HepG2 (cell line): ENCODE results near the gene RABL6. TPM values are rescaled to one million over a fixed set of nuclear protein-coding genes. Genes with fewer than 3 reads are reported as not detected.

Source experiments
- DPF2 ChIP-seq: sonication (generic); formaldehyde crosslinking; IDR thresholded peaks from 2 replicates; pipeline ENCODE4 v1.4.0; 2020; ENCODE audit warnings: mild to moderate bottlenecking, low read depth, missing genetic modification reagents, borderline replicate concordance
- GTF2F1 ChIP-seq: fragments of 150-350 bp; IDR thresholded peaks from 2 replicates; pipeline ENCODE4 v1.6.1; 2014; ENCODE audit warnings: low read length
- HOXA9 ChIP-seq: sonication (generic); formaldehyde crosslinking; IDR thresholded peaks from 2 replicates; pipeline ENCODE4 v1.8.1; 2022; ENCODE audit warnings: missing genetic modification reagents, mild to moderate bottlenecking, moderate library complexity, borderline replicate concordance
- JUNB ChIP-seq: sonication (generic); formaldehyde crosslinking; IDR thresholded peaks from 2 replicates; pipeline ENCODE4 v1.8.0; 2022; ENCODE audit warnings: missing genetic modification reagents, mild to moderate bottlenecking, borderline replicate concordance
- KDM5B ChIP-seq: sonication (generic); formaldehyde crosslinking; IDR thresholded peaks from 2 replicates; pipeline ENCODE4 v1.4.0; 2020; ENCODE audit warnings: missing genetic modification reagents, mild to moderate bottlenecking, borderline replicate concordance
- MEIS1 ChIP-seq: sonication (generic); formaldehyde crosslinking; IDR thresholded peaks from 2 replicates; pipeline ENCODE4 v1.9.0; 2021; ENCODE audit warnings: mild to moderate bottlenecking, missing genetic modification reagents, moderate library complexity, borderline replicate concordance
- SP5 ChIP-seq: IDR thresholded peaks from 2 replicates; pipeline ENCODE4 v1.6.1; 2016; ENCODE audit warnings: low read depth, borderline replicate concordance
- SRSF1 ChIP-seq: fragments of 200-400 bp; formaldehyde crosslinking; optimal IDR thresholded peaks from 2 replicates; pipeline ENCODE3; 2017; ENCODE audit warnings: mild to moderate bottlenecking, low read depth, low read length, moderate library complexity
- ZFP36L2 ChIP-seq: sonication (generic); formaldehyde crosslinking; IDR thresholded peaks from 2 replicates; pipeline ENCODE4 v1.4.0; 2020; ENCODE audit warnings: missing genetic modification reagents
- ZNF121 ChIP-seq: sonication (generic); formaldehyde crosslinking; IDR thresholded peaks from 2 replicates; pipeline ENCODE4 v1.5.0; 2020; ENCODE audit warnings: mild to moderate bottlenecking, missing genetic modification reagents
- ZNF343 ChIP-seq: sonication (generic); formaldehyde crosslinking; IDR thresholded peaks from 2 replicates; pipeline ENCODE4 v1.4.0; 2020; ENCODE audit warnings: mild to moderate bottlenecking, missing genetic modification reagents
- ZNF451 ChIP-seq: sonication (generic); formaldehyde crosslinking; IDR thresholded peaks from 2 replicates; pipeline ENCODE4 v1.5.0; 2020; ENCODE audit warnings: mild to moderate bottlenecking, missing genetic modification reagents
- ZNF644 ChIP-seq: IDR thresholded peaks from 2 replicates; pipeline ENCODE4 v1.6.1; 2016; ENCODE audit warnings: low read depth
- ZNF766 ChIP-seq: sonication (generic); formaldehyde crosslinking; IDR thresholded peaks from 2 replicates; pipeline ENCODE4 v1.5.0; 2020; ENCODE audit warnings: missing genetic modification reagents, borderline replicate concordance
- ZNF773 ChIP-seq: sonication (generic); formaldehyde crosslinking; IDR thresholded peaks from 2 replicates; pipeline ENCODE4 v1.4.0; 2020; ENCODE audit warnings: missing genetic modification reagents, borderline replicate concordance
- polyA plus RNA-seq, 8 experiments: library from polyadenylated mRNA; depleted of rRNA in 3 of 8; stranded (reverse) in 7 of 8; unstranded in 1 of 8; fragments of >200 nt; fragmentation: Illumina TruSeq in 4 of 8; extraction: Trizol in 4 of 8; gene quantifications; 2 replicates each; pipeline versions ENCODE4 v1.2.1 to v1.2.3, GENCODE V29; 2011 to 2016; ENCODE audit warnings: low read depth in 4 of 8, missing spikeins in 1 of 8, mixed read lengths in 1 of 8; ENCODE audit not compliant: insufficient read depth in 1 of 8
- total RNA-seq, 5 experiments: library from RNA; depleted of rRNA; stranded (reverse); fragments of >200 nt; fragmentation: Illumina TruSeq; extraction: Trizol; gene quantifications; 2 replicates each; pipeline ENCODE4 v1.2.3, GENCODE V29; 2016; ENCODE audit warnings: low read depth in 1 of 5
- TF ChIP-seq, protein P1 (sequence below): sonication (generic); formaldehyde crosslinking; conservative IDR thresholded peaks from 2 replicates; pipeline ENCODE4 v1.4.0; 2020; ENCODE audit warnings: missing genetic modification reagents
- TF ChIP-seq, protein P2 (sequence below): sonication (generic); formaldehyde crosslinking; IDR thresholded peaks from 2 replicates; pipeline ENCODE4 v1.5.0; 2020; ENCODE audit warnings: mild to moderate bottlenecking, low read depth, missing genetic modification reagents, borderline replicate concordance
- TF ChIP-seq, protein P3 (sequence below): sonication (generic); formaldehyde crosslinking; IDR thresholded peaks from 2 replicates; pipeline ENCODE4 v1.4.0; 2020; ENCODE audit warnings: missing genetic modification reagents, mild to moderate bottlenecking, borderline replicate concordance
- TF ChIP-seq, protein P4 (sequence below): IDR thresholded peaks from 2 replicates; pipeline ENCODE4 v1.6.1; 2016
- TF ChIP-seq, protein P5 (sequence below): sonication (generic); formaldehyde crosslinking; IDR thresholded peaks from 2 replicates; pipeline ENCODE4 v1.4.0; 2020; ENCODE audit warnings: missing genetic modification reagents, low read depth, mild to moderate bottlenecking, borderline replicate concordance

RABL6 gene
- total and polyA plus RNA-seq, 2 of the 13 experiments (the other 11 are each of a cell fraction or from before 2014, with no cell fraction given), result 81.5 to 125 TPM

DNA sequence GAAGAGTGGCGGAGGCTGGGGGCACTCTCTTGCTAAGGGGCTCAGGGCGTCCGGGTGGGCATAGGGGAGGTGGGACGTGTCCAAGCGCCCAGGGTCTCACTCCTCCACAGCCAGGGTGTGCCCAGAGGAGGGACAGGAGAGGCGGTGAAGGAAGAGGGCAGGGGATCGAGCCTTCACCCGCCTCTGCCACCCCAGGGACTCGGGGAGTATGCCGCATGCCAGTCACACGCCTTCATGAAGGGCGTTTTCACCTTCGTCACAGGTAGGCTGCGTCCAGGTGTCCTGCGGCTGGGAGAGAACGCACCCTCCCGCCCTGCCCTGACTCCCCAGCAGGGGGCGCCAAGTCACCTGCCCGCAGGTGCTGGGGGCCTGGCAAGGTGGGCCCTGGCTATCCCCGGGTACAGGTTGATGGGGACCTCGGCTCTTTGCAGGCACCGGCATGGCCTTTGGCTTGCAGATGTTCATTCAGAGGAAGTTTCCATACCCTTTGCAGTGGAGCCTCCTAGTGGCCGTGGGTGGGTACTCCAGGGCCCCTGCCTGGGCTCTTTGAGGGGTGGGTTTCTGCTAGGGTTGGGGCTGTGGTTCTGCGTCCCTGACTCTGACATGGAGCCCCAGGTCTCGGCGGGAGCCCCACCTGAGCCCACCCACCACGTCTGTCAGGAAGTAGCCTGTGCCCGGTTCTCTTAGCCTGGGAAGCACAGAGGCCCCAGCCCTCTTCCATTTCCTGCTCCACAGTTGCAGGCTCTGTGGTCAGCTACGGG lies 16.1 kb upstream of the RABL6 start (continued):
- TF ChIP-seq GTF2F1 (no peak), KDM5B (CRISPR knock-in tag) (no peak; the same call in 1 of the 2 replicates), ZNF451 (CRISPR knock-in tag) (peak; percentile 84; the same call in 1 of the 2 replicates), ZNF121 (CRISPR knock-in tag) (no peak), SRSF1 (no peak), ZFP36L2 (CRISPR knock-in tag) (no peak), ZNF644 (CRISPR knock-in tag) (no peak), HOXA9 (CRISPR knock-in tag) (no peak), JUNB (CRISPR knock-in tag) (no peak), ZNF343 (CRISPR knock-in tag) (no peak), ZNF773 (CRISPR knock-in tag) (no peak), DPF2 (CRISPR knock-in tag) (no peak), SP5 (CRISPR knock-in tag) (no peak), MEIS1 (CRISPR knock-in tag) (0 out of 2 replicates have a peak, but pooled peaks have one; percentile 43), ZNF766 (CRISPR knock-in tag) (no peak)
- TF ChIP-seq, protein P1, sequence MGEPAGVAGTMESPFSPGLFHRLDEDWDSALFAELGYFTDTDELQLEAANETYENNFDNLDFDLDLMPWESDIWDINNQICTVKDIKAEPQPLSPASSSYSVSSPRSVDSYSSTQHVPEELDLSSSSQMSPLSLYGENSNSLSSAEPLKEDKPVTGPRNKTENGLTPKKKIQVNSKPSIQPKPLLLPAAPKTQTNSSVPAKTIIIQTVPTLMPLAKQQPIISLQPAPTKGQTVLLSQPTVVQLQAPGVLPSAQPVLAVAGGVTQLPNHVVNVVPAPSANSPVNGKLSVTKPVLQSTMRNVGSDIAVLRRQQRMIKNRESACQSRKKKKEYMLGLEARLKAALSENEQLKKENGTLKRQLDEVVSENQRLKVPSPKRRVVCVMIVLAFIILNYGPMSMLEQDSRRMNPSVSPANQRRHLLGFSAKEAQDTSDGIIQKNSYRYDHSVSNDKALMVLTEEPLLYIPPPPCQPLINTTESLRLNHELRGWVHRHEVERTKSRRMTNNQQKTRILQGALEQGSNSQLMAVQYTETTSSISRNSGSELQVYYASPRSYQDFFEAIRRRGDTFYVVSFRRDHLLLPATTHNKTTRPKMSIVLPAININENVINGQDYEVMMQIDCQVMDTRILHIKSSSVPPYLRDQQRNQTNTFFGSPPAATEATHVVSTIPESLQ, result 0 out of 2 replicates have a peak, but pooled peaks have one; percentile 4
- TF ChIP-seq, protein P2, sequence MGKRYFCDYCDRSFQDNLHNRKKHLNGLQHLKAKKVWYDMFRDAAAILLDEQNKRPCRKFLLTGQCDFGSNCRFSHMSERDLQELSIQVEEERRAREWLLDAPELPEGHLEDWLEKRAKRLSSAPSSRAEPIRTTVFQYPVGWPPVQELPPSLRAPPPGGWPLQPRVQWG (CRISPR knock-in tag), result no peak
- TF ChIP-seq, protein P3, sequence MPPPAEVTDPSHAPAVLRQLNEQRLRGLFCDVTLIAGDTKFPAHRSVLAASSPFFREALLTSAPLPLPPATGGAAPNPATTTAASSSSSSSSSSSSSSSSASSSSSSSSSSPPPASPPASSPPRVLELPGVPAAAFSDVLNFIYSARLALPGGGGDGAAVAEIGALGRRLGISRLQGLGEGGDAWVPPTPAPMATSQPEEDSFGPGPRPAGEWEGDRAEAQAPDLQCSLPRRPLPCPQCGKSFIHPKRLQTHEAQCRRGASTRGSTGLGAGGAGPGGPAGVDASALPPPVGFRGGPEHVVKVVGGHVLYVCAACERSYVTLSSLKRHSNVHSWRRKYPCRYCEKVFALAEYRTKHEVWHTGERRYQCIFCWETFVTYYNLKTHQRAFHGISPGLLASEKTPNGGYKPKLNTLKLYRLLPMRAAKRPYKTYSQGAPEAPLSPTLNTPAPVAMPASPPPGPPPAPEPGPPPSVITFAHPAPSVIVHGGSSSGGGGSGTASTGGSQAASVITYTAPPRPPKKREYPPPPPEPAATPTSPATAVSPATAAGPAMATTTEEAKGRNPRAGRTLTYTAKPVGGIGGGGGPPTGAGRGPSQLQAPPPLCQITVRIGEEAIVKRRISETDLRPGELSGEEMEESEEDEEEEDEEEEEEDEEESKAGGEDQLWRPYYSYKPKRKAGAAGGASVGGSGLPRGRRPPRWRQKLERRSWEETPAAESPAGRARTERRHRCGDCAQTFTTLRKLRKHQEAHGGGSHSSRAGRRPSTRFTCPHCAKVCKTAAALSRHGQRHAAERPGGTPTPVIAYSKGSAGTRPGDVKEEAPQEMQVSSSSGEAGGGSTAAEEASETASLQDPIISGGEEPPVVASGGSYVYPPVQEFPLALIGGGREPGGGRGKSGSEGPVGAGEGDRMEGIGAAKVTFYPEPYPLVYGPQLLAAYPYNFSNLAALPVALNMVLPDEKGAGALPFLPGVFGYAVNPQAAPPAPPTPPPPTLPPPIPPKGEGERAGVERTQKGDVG (CRISPR knock-in tag), result 0 out of 2 replicates have a peak, but pooled peaks have one; percentile 32
- TF ChIP-seq, protein P4, sequence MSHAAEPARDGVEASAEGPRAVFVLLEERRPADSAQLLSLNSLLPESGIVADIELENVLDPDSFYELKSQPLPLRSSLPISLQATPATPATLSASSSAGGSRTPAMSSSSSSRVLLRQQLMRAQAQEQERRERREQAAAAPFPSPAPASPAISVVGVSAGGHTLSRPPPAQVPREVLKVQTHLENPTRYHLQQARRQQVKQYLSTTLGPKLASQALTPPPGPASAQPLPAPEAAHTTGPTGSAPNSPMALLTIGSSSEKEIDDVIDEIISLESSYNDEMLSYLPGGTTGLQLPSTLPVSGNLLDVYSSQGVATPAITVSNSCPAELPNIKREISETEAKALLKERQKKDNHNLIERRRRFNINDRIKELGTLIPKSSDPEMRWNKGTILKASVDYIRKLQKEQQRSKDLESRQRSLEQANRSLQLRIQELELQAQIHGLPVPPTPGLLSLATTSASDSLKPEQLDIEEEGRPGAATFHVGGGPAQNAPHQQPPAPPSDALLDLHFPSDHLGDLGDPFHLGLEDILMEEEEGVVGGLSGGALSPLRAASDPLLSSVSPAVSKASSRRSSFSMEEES, result no peak
- TF ChIP-seq, protein P5, sequence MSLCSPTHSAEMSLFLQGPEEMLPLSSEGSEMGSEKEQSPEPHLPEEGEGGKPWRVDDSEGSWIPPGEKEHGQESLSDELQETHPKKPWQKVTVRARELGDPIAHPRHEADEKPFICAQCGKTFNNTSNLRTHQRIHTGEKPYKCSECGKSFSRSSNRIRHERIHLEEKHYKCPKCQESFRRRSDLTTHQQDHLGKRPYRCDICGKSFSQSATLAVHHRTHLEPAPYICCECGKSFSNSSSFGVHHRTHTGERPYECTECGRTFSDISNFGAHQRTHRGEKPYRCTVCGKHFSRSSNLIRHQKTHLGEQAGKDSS (CRISPR knock-in tag), result 0 out of 2 replicates have a peak, but pooled peaks have one; percentile 20
